Inflammatory macrophage (primary cell): ENCODE data around the gene EXOC3L1.

Source experiments
- DNase-seq, 2 donors: peaks; one replicate each; pipeline ENCODE4 v3.0.0-alpha.2; 2020 to 2022
- total RNA-seq, 18 experiments: gene quantifications; one replicate each; lab custom pipeline; 2026; ENCODE audit warnings: mixed read lengths in 6 of 18, inconsistent platforms in 2 of 18; lab: John Stamatoyannopoulos, UW

Gene EXOC3L1
- total RNA-seq: 0 to 3.4 (median 0.15) reads per million in 18 experiments

GRCh38 chr16:67190041-67190440 is at the start of gene EXOC3L1:
Gene EXOC3L1, minus strand, starts transcription at chr16:67190136. Its CDS starts 460 bp downstream, at chr16:67189676.
- no peak for DNase-seq

- DNase-seq: no peak
Measured at GRCh38 chr16:67238806-67239470, 49.0 kb upstream of the EXOC3L1 start.

GRCh38 chr16:67238278-67238575 is 48.3 kb upstream of the EXOC3L1 start:
- DNase-seq: no peak

GRCh38 chr16:67237396-67238277 is 47.7 kb upstream of the EXOC3L1 start:
- no peak for DNase-seq

DNA sequence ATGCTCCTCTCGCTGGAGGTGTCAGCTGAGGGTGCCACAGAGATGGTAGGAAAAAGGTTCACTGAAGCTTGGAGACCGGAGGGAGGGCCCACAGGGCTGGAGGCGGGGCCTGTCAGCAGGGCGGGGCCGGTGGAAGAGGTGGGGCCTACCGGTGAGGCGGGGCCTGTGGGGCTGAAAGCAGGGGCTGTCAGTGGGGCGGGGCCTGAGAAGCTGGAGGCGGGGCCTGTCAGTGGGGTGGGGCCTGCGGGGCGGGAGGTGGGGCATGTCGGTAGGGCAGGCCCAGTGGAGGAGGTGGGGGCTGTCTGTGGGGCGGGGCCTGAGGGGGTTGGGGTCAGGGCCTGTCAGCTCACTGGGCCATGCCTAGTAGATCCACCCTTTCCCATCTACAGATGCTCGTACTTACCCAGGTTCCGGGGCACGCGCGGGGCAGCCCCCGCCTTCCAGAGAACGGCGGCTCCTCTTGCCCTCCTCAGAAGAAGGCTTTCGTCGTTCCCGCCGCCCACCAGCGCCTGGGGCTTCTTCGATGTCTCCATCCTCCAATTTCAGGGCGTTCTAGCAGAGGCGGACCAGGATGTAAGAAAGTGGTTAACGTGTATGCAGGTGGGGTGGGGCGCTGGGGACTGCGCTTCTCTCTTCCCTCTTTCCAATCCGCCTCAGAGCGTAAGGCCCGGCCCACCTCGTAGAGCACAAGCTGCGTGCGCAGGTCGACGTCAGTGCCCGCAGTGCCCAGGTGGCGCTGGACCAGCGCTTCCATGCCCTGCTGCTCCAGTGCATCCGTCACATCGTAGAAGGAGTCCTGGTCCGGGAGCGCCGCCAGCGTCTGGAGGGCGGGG is 46.8 kb upstream of the EXOC3L1 start:
- peak; percentile 68 to 71 for DNase-seq

- peak; percentile 31 to 65 for DNase-seq
Measured at GRCh38 chr16:67235816-67236562, 46.1 kb upstream of the EXOC3L1 start.

DNA sequence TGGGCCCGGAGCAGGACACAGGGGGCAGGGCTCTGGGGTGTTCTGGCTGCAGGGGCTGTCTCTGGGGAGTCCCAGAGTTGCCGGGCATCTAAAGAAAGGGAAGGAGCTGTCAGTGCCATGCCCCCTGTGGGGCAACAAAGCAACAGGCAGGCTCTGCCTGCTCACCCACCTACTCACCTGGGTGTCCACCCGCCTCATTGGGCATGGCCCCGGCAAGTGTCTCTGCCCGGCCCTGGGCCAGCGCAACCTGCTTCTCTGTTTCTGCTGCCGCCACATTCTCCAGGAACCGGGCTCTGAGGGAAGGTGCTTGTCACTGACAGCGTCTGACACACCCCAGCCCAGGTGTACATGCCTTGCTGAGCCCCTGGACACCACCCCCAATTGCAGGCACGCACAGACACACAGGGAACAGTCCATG is 44.3 kb upstream of the EXOC3L1 start:
- no peak for DNase-seq

GRCh38 chr16:67233596-67233995 is 43.7 kb upstream of the EXOC3L1 start:
- no peak for DNase-seq

DNA sequence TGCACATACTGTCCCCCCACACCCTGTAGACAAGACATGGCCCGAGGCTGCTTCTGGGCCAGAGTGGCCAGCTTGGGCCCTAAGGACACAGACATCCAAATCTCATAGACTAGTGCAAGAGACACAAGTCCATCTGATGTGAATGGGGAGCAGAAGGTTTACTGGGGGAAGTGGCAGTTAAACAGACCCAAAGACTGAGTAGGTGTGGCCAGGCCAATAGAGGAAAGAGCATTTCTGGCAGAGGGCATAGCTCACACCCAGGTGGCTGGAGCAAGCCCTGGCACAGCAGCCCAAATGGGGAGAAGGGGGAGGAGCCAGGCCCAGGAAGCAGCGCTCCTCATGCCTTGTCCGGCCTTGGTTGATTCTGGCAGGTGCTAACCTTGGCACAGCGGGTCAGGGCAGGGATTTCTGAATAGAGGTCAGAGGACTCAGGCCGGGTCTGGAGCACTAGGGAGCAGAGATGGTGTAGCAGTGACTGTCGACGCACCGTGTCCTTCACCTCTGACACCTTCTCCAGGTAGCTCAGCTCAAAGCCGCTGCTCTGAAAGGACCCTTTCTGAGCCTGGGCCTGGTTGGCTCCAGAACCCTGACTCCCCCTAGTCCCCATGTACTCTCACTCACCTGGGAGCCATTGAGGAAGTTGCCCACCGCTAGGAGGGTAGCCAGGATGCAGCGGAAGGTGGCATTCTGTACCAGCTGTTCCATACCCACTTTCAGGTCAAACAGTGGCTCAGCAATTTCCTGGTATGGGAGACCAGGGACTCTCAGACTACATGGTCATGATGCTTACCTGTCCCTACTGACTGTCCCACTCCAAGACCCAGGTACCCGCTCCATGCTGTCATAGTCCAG is 41.1 kb upstream of the EXOC3L1 start:
- no peak for DNase-seq

- no peak for DNase-seq
Measured at GRCh38 chr16:67229906-67230808, 40.2 kb upstream of the EXOC3L1 start.

GRCh38 chr16:67228905-67229304 is 39.0 kb upstream of the EXOC3L1 start:
- no peak for DNase-seq

- no peak for DNase-seq
Measured at GRCh38 chr16:67228034-67228785, 38.3 kb upstream of the EXOC3L1 start.

DNA sequence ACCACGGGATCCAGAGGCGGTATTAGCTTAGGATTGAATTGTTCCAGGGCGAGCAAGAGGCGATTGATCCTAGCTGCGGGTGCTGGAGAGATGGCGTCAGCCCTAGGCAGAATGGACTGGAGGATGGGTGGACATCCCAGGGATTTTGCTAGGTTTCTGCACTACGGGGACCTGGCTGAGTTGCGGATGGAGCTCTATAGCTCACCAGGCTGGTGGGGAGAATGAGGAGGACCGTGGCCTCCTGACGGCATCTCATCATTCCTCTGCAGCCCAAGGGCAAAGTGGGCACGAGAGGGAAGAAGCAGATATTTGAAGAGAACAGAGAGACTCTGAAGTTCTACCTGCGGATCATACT is 37.6 kb upstream of the EXOC3L1 start:
- no peak for DNase-seq

- DNase-seq: peak; percentile 99
Measured at GRCh38 chr16:67226804-67227566, 37.0 kb upstream of the EXOC3L1 start, which contains the start of gene TMEM208. Gene TMEM208, plus strand, starts transcription at chr16:67227130. Its CDS starts 89 bp downstream, at chr16:67227219.

DNA sequence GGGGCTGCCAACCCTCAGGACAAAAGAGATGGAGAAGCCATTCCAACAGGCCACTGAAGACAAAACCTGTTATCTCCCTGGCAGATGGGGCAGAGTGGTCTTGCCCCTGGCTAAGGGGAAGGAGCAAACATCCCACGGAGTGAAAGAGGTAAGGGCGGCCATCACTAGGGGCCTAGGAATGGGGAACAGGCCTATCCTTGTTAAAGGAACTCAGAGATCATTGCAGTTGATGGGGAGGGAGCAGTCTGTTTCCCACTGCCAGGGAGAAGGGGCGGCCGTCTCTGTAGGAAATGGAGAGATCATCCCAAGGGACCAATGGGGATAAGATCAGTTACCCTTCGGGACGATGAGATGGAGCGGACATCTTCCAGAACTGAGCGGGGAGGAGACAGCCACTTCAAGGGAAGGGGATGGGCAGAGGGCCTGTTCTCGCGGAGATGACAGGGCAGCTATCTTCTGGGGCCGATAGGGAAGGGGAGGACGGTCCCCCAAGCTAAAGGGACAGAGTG is 36.4 kb upstream of the EXOC3L1 start:
- DNase-seq: no peak

DNA sequence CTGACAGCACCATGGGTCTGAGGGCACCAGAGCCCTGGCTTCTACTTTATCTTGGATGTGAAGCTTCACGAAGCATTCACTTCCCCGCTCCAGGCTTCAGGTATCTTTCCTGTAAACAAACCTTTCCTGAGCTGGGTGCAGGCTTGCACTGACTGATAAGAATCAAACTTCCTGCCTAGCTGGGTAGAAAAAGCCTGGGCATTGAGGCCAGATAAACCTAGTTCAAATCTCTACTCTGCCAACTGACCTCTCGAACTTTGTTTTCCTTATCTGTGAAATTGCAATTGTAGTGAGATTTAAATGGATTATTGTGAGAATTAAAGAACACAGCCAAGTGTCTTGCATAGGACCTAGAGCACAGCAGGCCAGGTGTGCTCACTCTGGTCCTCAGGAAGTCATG is 34.1 kb upstream of the EXOC3L1 start:
- DNase-seq: no peak

- peak; percentile 85 to 90 for DNase-seq
Measured at GRCh38 chr16:67216612-67217490, 26.9 kb upstream of the EXOC3L1 start.
